Activated CD4-positive, alpha-beta T cell treated with anti-CD3 and anti-CD28 coated beads, Interleukin-2, amount 10 ng/mL, durations not matched to agents 7 days and 5 days (primary cell): ENCODE results near the gene SPDYE3. TPM values are rescaled to one million over a fixed set of nuclear protein-coding genes. Genes with fewer than 3 reads are reported as not detected.
"Not testable (repeated sequence)": the region's sequence is repeated elsewhere in the genome, so short reads cannot be mapped to it uniquely, and the experiment has no call there.

Experiments used
- CTCF ChIA-PET: fragments of 350-600 bp; sonication (Branson Sonifier 250); formaldehyde crosslinking; loops from one replicate; lab custom pipeline; 2021; ENCODE audit warnings: antibody characterized with exemption; lab: Charles Lee
- POLR2A ChIA-PET: fragments of 350-600 bp; sonication (Branson Sonifier 250); formaldehyde crosslinking; loops from one replicate; lab custom pipeline; 2021; ENCODE audit warnings: antibody characterized with exemption; lab: Charles Lee
- DNase-seq: peaks from one replicate; pipeline ENCODE4 v3.0.0-alpha.2; 2020
- H3K27ac Mint-ChIP-seq: one replicate; pipeline ENCODE4 v1.8.0; 2021; ENCODE audit warnings: mild to moderate bottlenecking, moderate library complexity, mixed read lengths
- H3K27me3 Mint-ChIP-seq: one replicate; pipeline ENCODE4 v1.8.0; 2021; ENCODE audit warnings: mixed read lengths
- H3K36me3 Mint-ChIP-seq: one replicate; pipeline ENCODE4 v1.8.0; 2021; ENCODE audit warnings: low read depth, mixed read lengths
- H3K4me1 Mint-ChIP-seq: one replicate; pipeline ENCODE4 v1.8.0; 2021; ENCODE audit warnings: mixed read lengths
- H3K4me3 Mint-ChIP-seq: one replicate; pipeline ENCODE4 v1.8.0; 2021; ENCODE audit warnings: mild to moderate bottlenecking, moderate library complexity, mixed read lengths
- H3K9me3 Mint-ChIP-seq: one replicate; pipeline ENCODE4 v1.8.0; 2021; ENCODE audit warnings: mixed read lengths
- total RNA-seq, 2 experiments: library from RNA; stranded (reverse); gene quantifications; one replicate each; pipeline ENCODE4 v1.2.3, GENCODE V29; 2021

SPDYE3 gene
- total RNA-seq, 2 experiments from 2014 or later: not detected

- Mint-ChIP-seq H3K9me3 (no peaks in the 10 kb centered on the region), H3K36me3 (peaks cover 47% of the 10 kb centered on the region), H3K4me1 (peaks cover 10% of the 10 kb centered on the region), H3K4me3 (no peak within 1 kb of the TSS), H3K27ac (no peak within 1 kb of the TSS), H3K27me3 (no peaks in the 10 kb centered on the region)
- ChIA-PET POLR2A (no interaction called here), CTCF (interaction anchor here (1.0 kb wide), 1 partner anchor 13 kb away, joined by 3 read pairs; no protein-coding TSS in a partner anchor)
- DNase-seq: no peak
Measured at GRCh38 chr7:100358027-100358856, 50.7 kb downstream of the SPDYE3 start, which contains the start of gene PILRB. Gene PILRB (plus strand): TSS chr7:100358117. CDS start chr7:100358303, 186 bp downstream.

- POLR2A ChIA-PET: no interaction called here
- H3K36me3 Mint-ChIP-seq: peaks cover 53% of the 10 kb centered on the region
- CTCF ChIA-PET: interaction anchor here (1.0 kb wide), 1 partner anchor 14 kb away, joined by 3 read pairs; no protein-coding TSS in a partner anchor
Measured at GRCh38 chr7:100358857-100359212, 51.3 kb downstream of the SPDYE3 start.

GRCh38 chr7:100360135-100360854 is 52.8 kb downstream of the SPDYE3 start:
- peak overlapping the region; percentile 31 for H3K27ac Mint-ChIP-seq
- no peaks in the 10 kb centered on the region for H3K9me3 Mint-ChIP-seq
- peaks cover 60% of the 10 kb centered on the region for H3K36me3 Mint-ChIP-seq
- CTCF ChIA-PET: no interaction called here
- H3K27me3 Mint-ChIP-seq: no peaks in the 10 kb centered on the region
- DNase-seq: no peak
- peaks cover 18% of the 10 kb centered on the region for H3K4me1 Mint-ChIP-seq
- H3K4me3 Mint-ChIP-seq: no peak overlapping the region
- POLR2A ChIA-PET: no interaction called here

More at GRCh38 chr7:100358857-100359212, 51.3 kb downstream of the SPDYE3 start:
- Mint-ChIP-seq H3K27me3 (no peaks in the 10 kb centered on the region), H3K4me3 (no peak overlapping the region), H3K27ac (no peak overlapping the region), H3K4me1 (peaks cover 8% of the 10 kb centered on the region), H3K9me3 (no peaks in the 10 kb centered on the region)
- no peak for DNase-seq

GRCh38 chr7:100363098-100363497 is 55.6 kb downstream of the SPDYE3 start:
- POLR2A ChIA-PET: no interaction called here
- peaks cover 31% of the 10 kb centered on the region for H3K4me1 Mint-ChIP-seq
- H3K36me3 Mint-ChIP-seq: peaks cover 62% of the 10 kb centered on the region

GRCh38 chr7:100363797-100364196 is 56.3 kb downstream of the SPDYE3 start:
- Mint-ChIP-seq H3K4me1 (peaks cover 33% of the 10 kb centered on the region), H3K36me3 (peaks cover 59% of the 10 kb centered on the region)
- H3K27me3 Mint-ChIP-seq, H3K9me3 Mint-ChIP-seq, DNase-seq, CTCF ChIA-PET, H3K4me3 Mint-ChIP-seq, POLR2A ChIA-PET, H3K27ac Mint-ChIP-seq: not testable (repeated sequence)

More at GRCh38 chr7:100363098-100363497, 55.6 kb downstream of the SPDYE3 start:
- no peaks in the 10 kb centered on the region for H3K27me3 Mint-ChIP-seq
- DNase-seq: no peak
- H3K4me3 Mint-ChIP-seq: no peak overlapping the region
- no peaks in the 10 kb centered on the region for H3K9me3 Mint-ChIP-seq
- no peak overlapping the region for H3K27ac Mint-ChIP-seq
- CTCF ChIA-PET: no interaction called here

GRCh38 chr7:100364480-100364879 is 57.0 kb downstream of the SPDYE3 start:
- H3K27ac Mint-ChIP-seq: peak overlapping the region; percentile 63
- POLR2A ChIA-PET: no interaction called here
- peaks cover 36% of the 10 kb centered on the region for H3K4me1 Mint-ChIP-seq
- no peak overlapping the region for H3K4me3 Mint-ChIP-seq
- DNase-seq: no peak
- no peaks in the 10 kb centered on the region for H3K9me3 Mint-ChIP-seq
- H3K27me3 Mint-ChIP-seq: no peaks in the 10 kb centered on the region
- CTCF ChIA-PET: interaction anchor here (0.7 to 0.8 kb wide), 2 partner anchors 43 to 270 kb away, joined by 3 read pairs; no protein-coding TSS in a partner anchor
- H3K36me3 Mint-ChIP-seq: peaks cover 53% of the 10 kb centered on the region

- DNase-seq: not testable (repeated sequence)
- H3K36me3 Mint-ChIP-seq: peaks cover 43% of the 10 kb centered on the region
Measured at GRCh38 chr7:100365998-100366367, 58.5 kb downstream of the SPDYE3 start.

GRCh38 chr7:100366411-100367250 is 59.1 kb downstream of the SPDYE3 start:
- ChIA-PET POLR2A (interaction anchor here (0.6 kb wide), 1 partner anchor 122 kb away, joined by 5 read pairs; no protein-coding TSS in a partner anchor), CTCF (no interaction called here)
- Mint-ChIP-seq H3K4me1 (peaks cover 35% of the 10 kb centered on the region), H3K4me3 (no peak overlapping the region), H3K27me3 (no peaks in the 10 kb centered on the region), H3K36me3 (peaks cover 39% of the 10 kb centered on the region), H3K9me3 (no peaks in the 10 kb centered on the region), H3K27ac (peak overlapping the region; percentile 59)
- no peak for DNase-seq

More at GRCh38 chr7:100365998-100366367, 58.5 kb downstream of the SPDYE3 start:
- H3K9me3 Mint-ChIP-seq, H3K4me3 Mint-ChIP-seq, H3K27me3 Mint-ChIP-seq, POLR2A ChIA-PET: not testable (repeated sequence)
- CTCF ChIA-PET: interaction anchor here (1.0 kb wide), 1 partner anchor 12 kb away, joined by 3 read pairs; no protein-coding TSS in a partner anchor
- H3K4me1 Mint-ChIP-seq: peaks cover 33% of the 10 kb centered on the region
- H3K27ac Mint-ChIP-seq: peak overlapping the region; percentile 59

- H3K36me3 Mint-ChIP-seq: peaks cover 33% of the 10 kb centered on the region
- H3K27me3 Mint-ChIP-seq: no peaks in the 10 kb centered on the region
- no peak overlapping the region for H3K4me3 Mint-ChIP-seq
- peaks cover 37% of the 10 kb centered on the region for H3K4me1 Mint-ChIP-seq
- H3K9me3 Mint-ChIP-seq: no peaks in the 10 kb centered on the region
- POLR2A ChIA-PET: interaction anchor here (0.6 kb wide), 1 partner anchor 123 kb away, joined by 5 read pairs; no protein-coding TSS in a partner anchor
- H3K27ac Mint-ChIP-seq: no peak overlapping the region
- DNase-seq: no peak
- CTCF ChIA-PET: no interaction called here
Measured at GRCh38 chr7:100367251-100367620, 59.7 kb downstream of the SPDYE3 start.

GRCh38 chr7:100367676-100368613 is 60.4 kb downstream of the SPDYE3 start:
- no peaks in the 10 kb centered on the region for H3K27me3 Mint-ChIP-seq
- H3K4me3 Mint-ChIP-seq: no peak overlapping the region
- H3K4me1 Mint-ChIP-seq: peaks cover 40% of the 10 kb centered on the region
- H3K9me3 Mint-ChIP-seq: no peaks in the 10 kb centered on the region
- POLR2A ChIA-PET: no interaction called here
- peaks cover 26% of the 10 kb centered on the region for H3K36me3 Mint-ChIP-seq
- H3K27ac Mint-ChIP-seq: peak overlapping the region; percentile 33
- no peak for DNase-seq
- CTCF ChIA-PET: interaction anchor here (0.8 kb wide), 1 partner anchor 14 kb away, joined by 5 read pairs; no protein-coding TSS in a partner anchor

GRCh38 chr7:100369105-100369504 is 61.6 kb downstream of the SPDYE3 start:
- Mint-ChIP-seq H3K9me3 (no peaks in the 10 kb centered on the region), H3K36me3 (peaks cover 14% of the 10 kb centered on the region), H3K27me3 (no peaks in the 10 kb centered on the region), H3K27ac (no peak overlapping the region), H3K4me3 (no peak overlapping the region), H3K4me1 (peaks cover 36% of the 10 kb centered on the region)
- POLR2A ChIA-PET: no interaction called here
- no peak for DNase-seq
- CTCF ChIA-PET: no interaction called here
